ENCODE results near the gene LRRN2. TPM values are rescaled to one million over a fixed set of nuclear protein-coding genes. Genes with fewer than 3 reads are reported as not detected.

LRRN2 gene
- total RNA-seq, 1 experiment from 2014 or later, result 5.8 TPM

DNA sequence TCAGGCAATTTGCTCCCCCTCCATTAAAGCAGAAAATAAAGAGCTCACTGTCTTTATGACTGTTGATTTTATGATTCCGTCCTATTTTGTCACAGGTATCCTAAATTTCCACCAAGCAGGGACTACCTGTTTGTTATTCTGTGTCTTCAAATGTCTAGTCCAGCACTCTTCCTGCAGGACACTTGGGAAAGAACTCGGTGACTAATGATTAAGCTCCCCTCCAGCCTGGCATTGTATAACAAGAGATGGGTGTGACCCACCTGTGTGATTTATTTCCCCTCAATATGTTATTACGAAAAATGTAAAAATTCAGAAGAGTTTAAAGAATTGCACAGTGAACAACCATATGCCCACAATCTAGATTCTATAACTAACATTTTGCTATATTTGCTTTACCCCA lies 42.9 kb upstream of the LRRN2 start:
- H2BK120ac ChIP-seq (ENCODE audit: low read depth, low read length, poor library complexity, severe bottlenecking), result no peak overlapping the region
- H3K18ac ChIP-seq (ENCODE audit: insufficient read length, low read depth, low read length), result no peak overlapping the region
- no peak overlapping the region for H3K4me2 ChIP-seq (ENCODE audit: insufficient read depth, insufficient read length, low read length)
- H3K23ac ChIP-seq (ENCODE audit: insufficient read length, low read depth, low read length), result no peak overlapping the region
- no peaks in the 10 kb centered on the region; the same call in 1 of the 2 replicates for H3K4me1 ChIP-seq (ENCODE audit: insufficient read depth, low read length)
- no peak overlapping the region for H2BK15ac ChIP-seq (ENCODE audit: low read depth, low read length)
- H3K56ac ChIP-seq (ENCODE audit: insufficient read length, low read depth, low read length), result no peak overlapping the region
- H3K27me3 ChIP-seq (ENCODE audit: insufficient read depth, low read length), result no peaks in the 10 kb centered on the region
- H3K79me2 ChIP-seq (ENCODE audit: insufficient read depth, low read length), result no peaks in the 10 kb centered on the region
- no peak overlapping the region for H3K4ac ChIP-seq (ENCODE audit: low read depth, low read length)
- no peak overlapping the region for H2BK12ac ChIP-seq (ENCODE audit: insufficient read length, low read depth, low read length)
- no peak overlapping the region for H3K14ac ChIP-seq (ENCODE audit: insufficient read depth, low read length)
- H4K20me1 ChIP-seq (ENCODE audit: control insufficient read depth, insufficient read depth, insufficient read length), result no peaks in the 10 kb centered on the region
- no peaks in the 10 kb centered on the region for H3K9me3 ChIP-seq (ENCODE audit: control insufficient read depth, low read depth, low read length)
- H3K36me3 Mint-ChIP-seq (ENCODE audit: insufficient read depth in 1 of 3, low read depth in 3 of 3), result no peaks in the 10 kb centered on the region
- H4K5ac ChIP-seq (ENCODE audit: insufficient read length, low read depth, low read length), result no peak overlapping the region
- no peak overlapping the region for H2AFZ ChIP-seq (ENCODE audit: low read length)
- no peaks in the 10 kb centered on the region for H3K79me1 ChIP-seq (ENCODE audit: insufficient read depth, low read depth, low read length, poor library complexity, severe bottlenecking)
- no peak overlapping the region for H3T11ph ChIP-seq (ENCODE audit: low read length)
- no peak for DNase-seq
- WGBS (ENCODE audit: extremely low coverage, insufficient read length, low lambda C conversion rate), result no CpG with 5 or more reads among the region's 3 CpGs
- no peak overlapping the region for H2AK5ac ChIP-seq (ENCODE audit: insufficient read length, low read length)
- peaks cover 51% of the 10 kb centered on the region for H3K27me3 Mint-ChIP-seq (ENCODE audit: low read depth)
- H3K27ac ChIP-seq (ENCODE audit: insufficient read length, low read depth, low read length), result no peak overlapping the region
- no peak overlapping the region for H4K91ac ChIP-seq (ENCODE audit: insufficient read length, low read depth, low read length)
- H4K8ac ChIP-seq (replicated peaks; ENCODE audit: insufficient read length, low read depth, low read length), result no peak overlapping the region
- H3K27ac Mint-ChIP-seq, result no peak overlapping the region
- H3K4me3 Mint-ChIP-seq, result no peak overlapping the region
- H2BK5ac ChIP-seq (ENCODE audit: insufficient read length, low read length), result no peak overlapping the region
- H3K4me1 Mint-ChIP-seq, result peaks cover 30 to 31% of the 10 kb centered on the region in 2 experiments
- no peaks in the 10 kb centered on the region for H3K9me3 Mint-ChIP-seq
- no peak overlapping the region for H2BK20ac ChIP-seq (ENCODE audit: low read depth, low read length, poor library complexity, severe bottlenecking)
- no peaks in the 10 kb centered on the region for H3K23me2 ChIP-seq (ENCODE audit: insufficient read length, low read depth, low read length, poor library complexity, severe bottlenecking)
- TF ChIP-seq, protein P1, sequence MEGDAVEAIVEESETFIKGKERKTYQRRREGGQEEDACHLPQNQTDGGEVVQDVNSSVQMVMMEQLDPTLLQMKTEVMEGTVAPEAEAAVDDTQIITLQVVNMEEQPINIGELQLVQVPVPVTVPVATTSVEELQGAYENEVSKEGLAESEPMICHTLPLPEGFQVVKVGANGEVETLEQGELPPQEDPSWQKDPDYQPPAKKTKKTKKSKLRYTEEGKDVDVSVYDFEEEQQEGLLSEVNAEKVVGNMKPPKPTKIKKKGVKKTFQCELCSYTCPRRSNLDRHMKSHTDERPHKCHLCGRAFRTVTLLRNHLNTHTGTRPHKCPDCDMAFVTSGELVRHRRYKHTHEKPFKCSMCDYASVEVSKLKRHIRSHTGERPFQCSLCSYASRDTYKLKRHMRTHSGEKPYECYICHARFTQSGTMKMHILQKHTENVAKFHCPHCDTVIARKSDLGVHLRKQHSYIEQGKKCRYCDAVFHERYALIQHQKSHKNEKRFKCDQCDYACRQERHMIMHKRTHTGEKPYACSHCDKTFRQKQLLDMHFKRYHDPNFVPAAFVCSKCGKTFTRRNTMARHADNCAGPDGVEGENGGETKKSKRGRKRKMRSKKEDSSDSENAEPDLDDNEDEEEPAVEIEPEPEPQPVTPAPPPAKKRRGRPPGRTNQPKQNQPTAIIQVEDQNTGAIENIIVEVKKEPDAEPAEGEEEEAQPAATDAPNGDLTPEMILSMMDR (conservative IDR thresholded peaks at IDR 0.05), result no peak
- H3K9ac ChIP-seq (ENCODE audit: extremely low read depth, insufficient read length, low read length), result no peak overlapping the region
